NCI-H2227 (cell line): Measurements from ENCODE around the gene SMTNL1.

ENCODE experiments used
- DNase-seq: peaks from one replicate; lab custom pipeline; 2025; ENCODE audit not compliant: unreplicated experiment; lab: John Stamatoyannopoulos, UW

SMTNL1 gene

GRCh38 chr11:57536947-57537619, at the start of gene SMTNL1:
SMTNL1 (plus strand) TSS chr11:57537595; CDS start chr11:57542643, 5,048 bp downstream.
- peak; percentile 13 for DNase-seq

GRCh38 chr11:57487920-57488659, 49.3 kb upstream of the SMTNL1 start:
- DNase-seq, result no peak

- no peak for DNase-seq
Measured at GRCh38 chr11:57490456-57491248, 46.7 kb upstream of the SMTNL1 start.

GRCh38 chr11:57491371-57492061, 45.9 kb upstream of the SMTNL1 start:
- no peak for DNase-seq

GRCh38 chr11:57493507-57494503, 43.6 kb upstream of the SMTNL1 start:
- DNase-seq, result peak; percentile 36

GRCh38 chr11:57496109-57496820, 41.1 kb upstream of the SMTNL1 start:
- no peak for DNase-seq

GRCh38 chr11:57497303-57498247, 39.8 kb upstream of the SMTNL1 start:
- DNase-seq, result no peak

GRCh38 chr11:57498540-57498939, 38.9 kb upstream of the SMTNL1 start:
- no peak for DNase-seq

- DNase-seq, result peak; percentile 85
Measured at GRCh38 chr11:57499413-57499982, 37.9 kb upstream of the SMTNL1 start.

- DNase-seq, result no peak
Measured at GRCh38 chr11:57499983-57500461, 37.4 kb upstream of the SMTNL1 start.

- DNase-seq, result no peak
Measured at GRCh38 chr11:57500515-57500914, 36.9 kb upstream of the SMTNL1 start.

- no peak for DNase-seq
Measured at GRCh38 chr11:57500926-57501325, 36.5 kb upstream of the SMTNL1 start.

- DNase-seq, result no peak
Measured at GRCh38 chr11:57501953-57502352, 35.4 kb upstream of the SMTNL1 start.

- no peak for DNase-seq
Measured at GRCh38 chr11:57502376-57502775, 35.0 kb upstream of the SMTNL1 start.

GRCh38 chr11:57502870-57503269, 34.5 kb upstream of the SMTNL1 start:
- DNase-seq, result no peak

- no peak for DNase-seq
Measured at GRCh38 chr11:57504511-57504910, 32.9 kb upstream of the SMTNL1 start.

- DNase-seq, result no peak
Measured at GRCh38 chr11:57506522-57506921, 30.9 kb upstream of the SMTNL1 start.
